SK-N-SH (cell line): Measurements from ENCODE around the gene CIAO2A. TPM values are rescaled to one million over a fixed set of nuclear protein-coding genes. Genes with fewer than 3 reads are reported as not detected.
A peak's percentile ranks its signal among the peaks of the same experiment; 100 is the strongest.

Source experiments
- CTCF ChIA-PET: fragments of 300-600, 350-600 bp; formaldehyde crosslinking; extraction: SDS; loops from one replicate; lab custom pipeline; 2021; lab: Yijun Ruan, JAX
- POLR2A ChIA-PET: fragments of 350-600 bp; sonication (Branson Sonifier 250); formaldehyde crosslinking; extraction: SDS; loops from one replicate; lab custom pipeline; 2020; ENCODE audit warnings: antibody characterized with exemption, inconsistent platforms; lab: Yijun Ruan, JAX
- DNase-seq: peaks from one replicate; pipeline ENCODE4 v3.0.0; 2012
- H2AFZ ChIP-seq: fragments of 200-600 bp; sonication (generic); 2 replicates; pipeline ENCODE4 v1.8.1; 2016; ENCODE audit warnings: antibody characterized with exemption, mild to moderate bottlenecking, low read depth
- H3F3A ChIP-seq: fragments of 200-600 bp; sonication (generic); replicated peaks from 2 replicates; pipeline ENCODE3; 2016; ENCODE audit warnings: antibody characterized with exemption, mild to moderate bottlenecking; ENCODE audit not compliant: insufficient read depth
- H3K27ac ChIP-seq, 2 experiments: fragments of 200-500 bp in 1 of 2; fragments of 200-600 bp in 1 of 2; sonication (Bioruptor generic) in 1 of 2; sonication (generic), shearing (Covaris generic) in 1 of 2; 2 replicates each; pipeline versions ENCODE4 v1.5.1 to v1.6.1; 2014 to 2016; ENCODE audit warnings: low read depth in 2 of 2, inconsistent platforms in 1 of 2, low read length in 1 of 2, mild to moderate bottlenecking in 1 of 2, mixed read lengths in 1 of 2
- H3K27me3 ChIP-seq: fragments of 200-600 bp; sonication (generic), shearing (Covaris generic); 2 replicates; pipeline ENCODE4 v1.6.1; 2016; ENCODE audit warnings: mixed run types; ENCODE audit not compliant: insufficient read depth
- H3K36me3 ChIP-seq, 2 experiments: fragments of 200-500 bp in 1 of 2; fragments of 200-600 bp in 1 of 2; sonication (Bioruptor generic) in 1 of 2; sonication (generic) in 1 of 2; replicated peaks in 1 of 2; 2 replicates each; pipeline versions ENCODE3 to v1.5.1; 2014 to 2016; ENCODE audit warnings: low read length in 1 of 2, mild to moderate bottlenecking in 1 of 2; ENCODE audit not compliant: insufficient read depth in 2 of 2, control insufficient read depth in 1 of 2
- H3K4me1 ChIP-seq, 2 experiments: fragments of 200-500 bp in 1 of 2; fragments of 200-600 bp in 1 of 2; sonication (Bioruptor generic) in 1 of 2; sonication (generic), shearing (Covaris generic) in 1 of 2; 2 replicates each; pipeline versions ENCODE4 v1.5.1 to v1.6.1; 2014 to 2016; ENCODE audit warnings: low read depth in 1 of 2, low read length in 1 of 2, mixed run types in 1 of 2; ENCODE audit not compliant: insufficient read depth in 2 of 2, control insufficient read depth in 1 of 2
- H3K4me2 ChIP-seq: fragments of 200-600 bp; sonication (generic), shearing (Covaris generic); 2 replicates; pipeline ENCODE4 v1.6.1; 2017; ENCODE audit warnings: mixed run types
- H3K4me3 ChIP-seq, 2 experiments: fragments of 200-500 bp in 1 of 2; fragments of 200-600 bp in 1 of 2; sonication (Bioruptor generic) in 1 of 2; sonication (generic), shearing (Covaris generic) in 1 of 2; 2 replicates each; pipeline versions ENCODE4 v1.5.1 to v1.8.1; 2014 to 2016; ENCODE audit warnings: low read depth in 2 of 2, inconsistent platforms in 1 of 2, low read length in 1 of 2, mild to moderate bottlenecking in 1 of 2, mixed read lengths in 1 of 2, moderate library complexity in 1 of 2
- H3K79me2 ChIP-seq: fragments of 200-600 bp; sonication (generic); 2 replicates; pipeline ENCODE4 v1.8.1; 2017; ENCODE audit warnings: mild to moderate bottlenecking; ENCODE audit not compliant: insufficient read depth
- H3K9ac ChIP-seq: fragments of 200-600 bp; sonication (generic); 2 replicates; pipeline ENCODE4 v1.6.1; 2017; ENCODE audit warnings: mixed run types
- H3K9me2 ChIP-seq: fragments of 200-600 bp; sonication (generic); 2 replicates; pipeline ENCODE4 v1.6.1; 2017; ENCODE audit warnings: mixed run types
- H3K9me3 ChIP-seq: fragments of 200-600 bp; sonication (generic); 2 replicates; pipeline ENCODE4 v1.6.1; 2017; ENCODE audit warnings: mixed run types, mild to moderate bottlenecking, moderate library complexity
- H4K20me1 ChIP-seq: fragments of 200-600 bp; sonication (generic); 2 replicates; pipeline ENCODE4 v1.6.1; 2017; ENCODE audit warnings: mild to moderate bottlenecking, mixed run types; ENCODE audit not compliant: insufficient read depth
- CHD2 ChIP-seq: fragments of 150-350 bp; IDR thresholded peaks from 2 replicates; pipeline ENCODE4 v1.6.1; 2018; ENCODE audit warnings: low read length; ENCODE audit not compliant: partially characterized antibody
- EP300 ChIP-seq, 2 experiments: IDR thresholded peaks; 2 replicates each; pipeline versions ENCODE4 v1.4.0 to v1.6.1; 2012; ENCODE audit warnings: borderline replicate concordance in 1 of 2, low read depth in 1 of 2, low read length in 1 of 2
- FOXM1 ChIP-seq: IDR thresholded peaks from 2 replicates; pipeline ENCODE4 v1.4.0; 2012; ENCODE audit warnings: low read depth, mild to moderate bottlenecking
- GATA2 ChIP-seq: sonication (generic); formaldehyde crosslinking; IDR thresholded peaks from 2 replicates; pipeline ENCODE4 v1.5.0; 2020; ENCODE audit warnings: mild to moderate bottlenecking, missing genetic modification reagents
- JUND ChIP-seq: IDR thresholded peaks from 2 replicates; pipeline ENCODE4 v1.4.0; 2012
- MEF2A ChIP-seq: IDR thresholded peaks from 2 replicates; pipeline ENCODE4 v1.4.0; 2012; ENCODE audit warnings: low read depth, borderline replicate concordance
- MXI1 ChIP-seq: IDR thresholded peaks from 2 replicates; pipeline ENCODE4 v1.6.1; 2012; ENCODE audit warnings: mild to moderate bottlenecking, low read depth, low read length, improper control_type of control experiment
- NFIC ChIP-seq: IDR thresholded peaks from 2 replicates; pipeline ENCODE4 v1.4.0; 2012; ENCODE audit warnings: borderline replicate concordance
- NRF1 ChIP-seq: IDR thresholded peaks from 2 replicates; pipeline ENCODE4 v1.6.1; 2012; ENCODE audit warnings: low read depth, mild to moderate bottlenecking, low read length
- POLR2AphosphoS5 ChIP-seq: IDR thresholded peaks from 2 replicates; pipeline ENCODE4 v1.6.1; 2012; ENCODE audit warnings: low read depth, low read length
- RAD21 ChIP-seq: IDR thresholded peaks from 2 replicates; pipeline ENCODE4 v1.6.1; 2012; ENCODE audit warnings: mild to moderate bottlenecking, low read length
- RCOR1 ChIP-seq: fragments of 150-350 bp; IDR thresholded peaks from 2 replicates; pipeline ENCODE4 v1.6.1; 2017; ENCODE audit warnings: antibody characterized with exemption, low read length
- RFX5 ChIP-seq: IDR thresholded peaks from 2 replicates; pipeline ENCODE4 v1.6.1; 2012; ENCODE audit warnings: mild to moderate bottlenecking, improper control_type of control experiment, low read length
- RXRA ChIP-seq: IDR thresholded peaks from 2 replicates; pipeline ENCODE4 v1.4.0; 2012; ENCODE audit warnings: low read depth, mild to moderate bottlenecking, borderline replicate concordance
- SMC3 ChIP-seq: IDR thresholded peaks from 2 replicates; pipeline ENCODE4 v1.6.1; 2012; ENCODE audit warnings: low read depth, low read length, improper control_type of control experiment
- TAF1 ChIP-seq: IDR thresholded peaks from 2 replicates; pipeline ENCODE4 v1.6.1; 2012; ENCODE audit warnings: low read depth, mild to moderate bottlenecking, low read length, moderate library complexity, borderline replicate concordance
- YY1 ChIP-seq: IDR thresholded peaks from 2 replicates; pipeline ENCODE4 v1.4.0; 2012; ENCODE audit warnings: low read depth, mild to moderate bottlenecking
- WGBS: methylation state at CpG from one replicate; pipeline ENCODE4 v1.1.6; 2017; ENCODE audit warnings: low lambda C conversion rate; 5-methylcytosine and 5-hydroxymethylcytosine counted together
- polyA plus RNA-seq, 3 experiments: library from polyadenylated mRNA; depleted of rRNA; stranded (reverse); fragments of >200 nt; gene quantifications; 2 replicates each; pipeline ENCODE4 v1.2.3, GENCODE V29; 2012
- TF ChIP-seq, protein P1 (sequence below): IDR thresholded peaks from 2 replicates; pipeline ENCODE4 v1.4.0; 2012; ENCODE audit warnings: low read depth, borderline replicate concordance
- TF ChIP-seq, protein P2 (sequence below): fragments of 150-350 bp; IDR thresholded peaks from 2 replicates; pipeline ENCODE4 v1.6.1; 2017; ENCODE audit warnings: antibody characterized with exemption, low read length, low read depth, borderline replicate concordance

The CIAO2A gene
- polyA plus RNA-seq, 1 of the 3 experiments (the other 2 are of a cell fraction): 65.3 TPM

DNA sequence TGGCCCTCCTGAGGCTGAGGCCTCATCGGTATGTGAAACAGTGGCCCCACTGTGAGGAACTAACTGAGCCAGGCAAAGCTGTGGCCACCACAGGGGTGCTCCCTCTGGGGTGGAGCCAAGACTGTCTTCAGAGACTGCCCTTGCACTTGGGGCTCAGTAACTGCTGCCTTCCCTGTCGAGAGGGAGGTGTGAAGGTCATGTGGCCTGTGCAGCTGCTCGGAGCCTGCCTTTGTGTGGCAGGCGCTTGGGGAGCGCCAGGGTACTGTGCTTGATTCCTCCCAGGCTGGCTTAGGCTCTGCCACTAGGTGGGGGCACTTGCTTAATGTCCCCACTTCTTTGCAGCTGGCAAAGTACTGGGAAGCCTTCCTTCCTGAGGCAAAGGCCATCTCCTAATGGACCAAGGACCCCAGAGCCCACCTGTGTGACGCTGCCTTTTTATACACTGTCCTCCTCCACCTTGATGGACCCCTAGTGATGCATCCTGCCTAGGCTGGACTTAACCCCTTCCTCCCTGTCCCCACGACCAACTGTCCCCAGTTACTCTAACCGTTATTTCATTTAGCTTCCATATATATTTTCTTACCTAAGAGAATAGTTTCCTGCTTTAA, 43.7 kb upstream of the CIAO2A start:
- H3K9me3 ChIP-seq: no peaks in the 10 kb centered on the region
- H3K9ac ChIP-seq: no peak overlapping the region
- no peaks in the 10 kb centered on the region for H3K9me2 ChIP-seq
- no peak overlapping the region for H2AFZ ChIP-seq
- H3K79me2 ChIP-seq: no peaks in the 10 kb centered on the region
- H4K20me1 ChIP-seq: no peaks in the 10 kb centered on the region
- H3K4me3 ChIP-seq: no peak overlapping the region
- H3K4me1 ChIP-seq: peaks cover 0 to 4% of the 10 kb centered on the region in 2 experiments; a peak in 1 of 4 replicates
- peaks cover 15 to 66% of the 10 kb centered on the region in 2 experiments for H3K36me3 ChIP-seq
- CTCF ChIA-PET: interaction anchor here (0.6 to 1.8 kb wide), 3 partner anchors 10 to 844 kb away, joined by 3 to 6 read pairs (median 3); no protein-coding TSS in a partner anchor
- WGBS: 94% methylated on average over 4 of the region's 8 CpGs
- no peaks in the 10 kb centered on the region for H3F3A ChIP-seq
- POLR2A ChIA-PET: no interaction called here
- H3K4me2 ChIP-seq: no peak overlapping the region
- TF ChIP-seq RAD21: peak; percentile 25
- no peak for TF ChIP-seq EP300 (IDR thresholded peaks at IDR 0.05; ENCODE audit: borderline replicate concordance in 1 of 2, low read depth in 1 of 2, low read length in 1 of 2)
- no peaks in the 10 kb centered on the region for H3K27me3 ChIP-seq
- no peak overlapping the region for H3K27ac ChIP-seq
- no peak for DNase-seq

DNA sequence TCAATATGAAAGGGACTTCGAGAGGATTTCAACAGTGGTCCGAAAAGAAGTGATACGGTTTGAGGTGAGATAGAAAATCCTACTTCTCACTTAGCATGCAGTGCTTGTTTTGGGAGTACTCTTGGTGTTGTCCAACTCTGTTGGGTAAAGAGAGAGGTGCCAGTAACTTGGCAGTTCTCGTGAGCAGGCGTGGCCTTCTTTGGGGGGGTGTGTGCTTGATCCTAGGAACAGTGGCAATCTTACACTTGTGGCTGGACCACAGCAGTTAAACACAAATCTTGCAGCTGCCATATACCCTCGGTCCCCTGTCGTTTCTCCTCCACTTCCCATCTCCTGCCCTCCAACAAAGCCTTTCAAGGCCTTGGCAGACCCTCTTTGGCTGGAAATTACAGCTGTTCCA, 42.7 kb upstream of the CIAO2A start:
- no peak overlapping the region for H3K4me2 ChIP-seq
- no peak overlapping the region for H2AFZ ChIP-seq
- H4K20me1 ChIP-seq: no peaks in the 10 kb centered on the region
- H3K9me3 ChIP-seq: no peaks in the 10 kb centered on the region
- no peak overlapping the region for H3K27ac ChIP-seq
- no peak overlapping the region for H3K9ac ChIP-seq
- H3K79me2 ChIP-seq: no peaks in the 10 kb centered on the region
- no peak for DNase-seq
- TF ChIP-seq POLR2AphosphoS5 (no peak), YY1 (no peak), TAF1 (no peak), GATA2 (no peak), RCOR1 (no peak), SMC3 (no peak), NFIC (no peak), FOXM1 (no peak), CHD2 (no peak), MEF2A (no peak), RXRA (no peak), RFX5 (no peak), NRF1 (no peak), MXI1 (no peak), JUND (no peak)
- TF ChIP-seq, protein P1, sequence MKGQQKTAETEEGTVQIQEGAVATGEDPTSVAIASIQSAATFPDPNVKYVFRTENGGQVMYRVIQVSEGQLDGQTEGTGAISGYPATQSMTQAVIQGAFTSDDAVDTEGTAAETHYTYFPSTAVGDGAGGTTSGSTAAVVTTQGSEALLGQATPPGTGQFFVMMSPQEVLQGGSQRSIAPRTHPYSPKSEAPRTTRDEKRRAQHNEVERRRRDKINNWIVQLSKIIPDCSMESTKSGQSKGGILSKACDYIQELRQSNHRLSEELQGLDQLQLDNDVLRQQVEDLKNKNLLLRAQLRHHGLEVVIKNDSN: no peak
- TF ChIP-seq, protein P2, sequence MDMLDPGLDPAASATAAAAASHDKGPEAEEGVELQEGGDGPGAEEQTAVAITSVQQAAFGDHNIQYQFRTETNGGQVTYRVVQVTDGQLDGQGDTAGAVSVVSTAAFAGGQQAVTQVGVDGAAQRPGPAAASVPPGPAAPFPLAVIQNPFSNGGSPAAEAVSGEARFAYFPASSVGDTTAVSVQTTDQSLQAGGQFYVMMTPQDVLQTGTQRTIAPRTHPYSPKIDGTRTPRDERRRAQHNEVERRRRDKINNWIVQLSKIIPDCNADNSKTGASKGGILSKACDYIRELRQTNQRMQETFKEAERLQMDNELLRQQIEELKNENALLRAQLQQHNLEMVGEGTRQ: no peak
- CTCF ChIA-PET: interaction anchor here (1.8 to 6.2 kb wide), 2 partner anchors 17 kb away, joined by 6 to 25 read pairs; no protein-coding TSS in a partner anchor
- no peaks in the 10 kb centered on the region for H3K9me2 ChIP-seq
- H3K36me3 ChIP-seq: peaks cover 23 to 71% of the 10 kb centered on the region in 2 experiments
- H3K4me3 ChIP-seq: no peak overlapping the region
- H3K27me3 ChIP-seq: no peaks in the 10 kb centered on the region
- WGBS: 97% methylated on average over 7 of the region's 7 CpGs
- H3F3A ChIP-seq: no peaks in the 10 kb centered on the region
- peaks cover 0 to 4% of the 10 kb centered on the region in 2 experiments; a peak in 1 of 4 replicates for H3K4me1 ChIP-seq
- POLR2A ChIA-PET: no interaction called here
